Stomach (tissue), 4 donors: ENCODE results near the gene CKAP5.

Source experiments
- CTCF ChIP-seq, 7 experiments: fragments of 450-650 bp in 4 of 7; fragments of 200-600 bp in 3 of 7; sonication (generic) in 3 of 7; IDR thresholded peaks; one replicate each; pipeline ENCODE4 v1.5.1; 2016 to 2019; ENCODE audit warnings: antibody characterized with exemption in 7 of 7, control low read depth in 2 of 7, mild to moderate bottlenecking in 1 of 7
- POLR2A ChIP-seq, 4 donors: fragments of 450-650 bp; IDR thresholded peaks; one replicate each; pipeline ENCODE4 v1.6.1; 2016; ENCODE audit warnings: antibody characterized with exemption in 4 of 4, control low read depth in 2 of 4, mild to moderate bottlenecking in 1 of 4, moderate library complexity in 1 of 4

GRCh38 chr11:46827995-46828394 lies 18.1 kb downstream of the CKAP5 start:
- no peak for TF ChIP-seq POLR2A (IDR thresholded peaks at IDR 0.05)
- no peak for TF ChIP-seq CTCF (IDR thresholded peaks at IDR 0.05)
